ENCODE measurements around the gene SH3GL3. TPM values are rescaled to one million over a fixed set of nuclear protein-coding genes. Genes with fewer than 3 reads are reported as not detected.

The SH3GL3 gene
- total and polyA plus RNA-seq, 2 of the 8 experiments (the other 6 are each of a cell fraction or from before 2014, with no cell fraction given), result 14.1 to 19.1 TPM

GRCh38 chr15:83631534-83631933, 184.4 kb downstream of the SH3GL3 start:
- ChIA-PET POLR2A (ENCODE audit: partially characterized antibody) (no interaction called here), CTCF (ENCODE audit: partially characterized antibody) (no interaction called here)
- H3K4me2 ChIP-seq (ENCODE audit: insufficient read depth in 1 of 2, low read depth in 2 of 2, low read length in 2 of 2), result no peak overlapping the region
- H2BK15ac ChIP-seq (ENCODE audit: low read length), result no peak overlapping the region
- no peaks in the 10 kb centered on the region for H3K4me1 ChIP-seq (replicated peaks in 1 of 4; ENCODE audit: control insufficient read depth in 3 of 4, insufficient read depth in 4 of 4, low read length in 3 of 4)
- H4K8ac ChIP-seq (ENCODE audit: extremely low read depth, insufficient read depth, low read length), result no peak overlapping the region
- no peak overlapping the region for H4K5ac ChIP-seq (ENCODE audit: insufficient read length, low read depth, low read length)
- H3K4ac ChIP-seq (replicated peaks; ENCODE audit: insufficient read length, low read depth, low read length), result no peak overlapping the region
- TF ChIP-seq ATF3 (IDR thresholded peaks at IDR 0.05; ENCODE audit: insufficient read depth, low read depth, low read length), result no peak
- no peak for TF ChIP-seq SP2 (IDR thresholded peaks at IDR 0.05; ENCODE audit: low read length)
- no peak for TF ChIP-seq SIRT6 (IDR thresholded peaks at IDR 0.05; ENCODE audit: low read length)
- TF ChIP-seq EP300 (IDR thresholded peaks at IDR 0.05; ENCODE audit: borderline replicate concordance in 1 of 2, low read depth in 2 of 2, low read length in 2 of 2), result peak in 1 of 2 experiments; percentile 12; a peak in 1 of 3 replicates
- H2BK120ac ChIP-seq (replicated peaks; ENCODE audit: low read depth, low read length), result no peak overlapping the region
- H3K56ac ChIP-seq (replicated peaks; ENCODE audit: insufficient read length, low read depth, low read length), result no peak overlapping the region
- no peaks in the 10 kb centered on the region for H3K36me3 ChIP-seq (ENCODE audit: control insufficient read depth in 2 of 4, insufficient read depth in 4 of 4, low read length in 3 of 4)
- no peaks in the 10 kb centered on the region for H3K79me2 ChIP-seq (ENCODE audit: control insufficient read depth in 1 of 2, insufficient read depth in 2 of 2, low read length in 2 of 2)
- no peaks in the 10 kb centered on the region for H3K23me2 ChIP-seq (ENCODE audit: low read depth, low read length)
- FAIRE-seq (no peak), DNase-seq (ENCODE audit: low read depth in 1 of 2, low spot score in 2 of 2) (no peak)
- no peak overlapping the region for H2BK5ac ChIP-seq (ENCODE audit: low read depth, low read length)
- no peak overlapping the region for H2BK20ac ChIP-seq (ENCODE audit: low read length)
- no peak overlapping the region for H3K9ac ChIP-seq (replicated peaks in 1 of 4; ENCODE audit: extremely low read depth in 1 of 4, low read depth in 3 of 4, low read length in 3 of 4)
- no peak overlapping the region for H2AFZ ChIP-seq (ENCODE audit: low read length)
- 67% methylated on average over 2 of the region's 2 CpGs; no CpG with 5 or more reads in 1 of the 2 experiments for WGBS, 2 experiments (ENCODE audit: extremely low coverage in 1 of 2, insufficient coverage in 1 of 2, insufficient read length in 1 of 2, insufficient replicate concordance in 2 of 2, low coverage in 1 of 2, low lambda C conversion rate in 2 of 2, missing lambda C conversion rate in 1 of 2)
- H3K27ac ChIP-seq (ENCODE audit: low read depth, low read length), result no peak overlapping the region
- no peak overlapping the region for H3K4me3 ChIP-seq (ENCODE audit: extremely low read depth in 1 of 4, insufficient read depth in 2 of 4, low read depth in 3 of 4, low read length in 4 of 4)
- no peak overlapping the region for H4K91ac ChIP-seq (replicated peaks; ENCODE audit: insufficient read length, low read length)
- no peaks in the 10 kb centered on the region for H4K20me1 ChIP-seq (replicated peaks in 1 of 2; ENCODE audit: control insufficient read depth in 1 of 2, insufficient read depth in 2 of 2, low read length in 2 of 2)
- H2AK5ac ChIP-seq (ENCODE audit: low read depth, low read length), result no peak overlapping the region
- no peak overlapping the region for H3K18ac ChIP-seq (ENCODE audit: extremely low read depth, low read length)
- H3K14ac ChIP-seq (ENCODE audit: insufficient read length), result no peak overlapping the region
- H3K23ac ChIP-seq (ENCODE audit: insufficient read length), result no peak overlapping the region
- peaks cover 11 to 12% of the 10 kb centered on the region in 2 experiments; a peak in 3 of 4 replicates for H3K9me3 ChIP-seq (ENCODE audit: insufficient read depth in 2 of 2, low read depth in 1 of 2, low read length in 1 of 2)
- H2BK12ac ChIP-seq (ENCODE audit: low read depth, low read length), result no peak overlapping the region
- no peaks in the 10 kb centered on the region for H3K79me1 ChIP-seq (ENCODE audit: low read depth, low read length)
- no peaks in the 10 kb centered on the region for H3K27me3 ChIP-seq (replicated peaks in 1 of 4; ENCODE audit: control insufficient read depth in 3 of 4, extremely low read depth in 1 of 4, insufficient read depth in 3 of 4, low read length in 3 of 4)

All from H1 (cell line).